Stimulated activated CD4-positive, alpha-beta T cell treated with anti-CD3 and anti-CD28 coated beads, Interleukin-1b, Interleukin-23, amount 100 ng/mL, for 4 hours (primary cell): ENCODE results near the gene PHPT1.

Source experiments
- DNase-seq, 2 donors: peaks; one replicate each; pipeline ENCODE4 v3.0.0-alpha.2; 2020; ENCODE audit warnings: low read depth in 2 of 2

The PHPT1 gene

DNA sequence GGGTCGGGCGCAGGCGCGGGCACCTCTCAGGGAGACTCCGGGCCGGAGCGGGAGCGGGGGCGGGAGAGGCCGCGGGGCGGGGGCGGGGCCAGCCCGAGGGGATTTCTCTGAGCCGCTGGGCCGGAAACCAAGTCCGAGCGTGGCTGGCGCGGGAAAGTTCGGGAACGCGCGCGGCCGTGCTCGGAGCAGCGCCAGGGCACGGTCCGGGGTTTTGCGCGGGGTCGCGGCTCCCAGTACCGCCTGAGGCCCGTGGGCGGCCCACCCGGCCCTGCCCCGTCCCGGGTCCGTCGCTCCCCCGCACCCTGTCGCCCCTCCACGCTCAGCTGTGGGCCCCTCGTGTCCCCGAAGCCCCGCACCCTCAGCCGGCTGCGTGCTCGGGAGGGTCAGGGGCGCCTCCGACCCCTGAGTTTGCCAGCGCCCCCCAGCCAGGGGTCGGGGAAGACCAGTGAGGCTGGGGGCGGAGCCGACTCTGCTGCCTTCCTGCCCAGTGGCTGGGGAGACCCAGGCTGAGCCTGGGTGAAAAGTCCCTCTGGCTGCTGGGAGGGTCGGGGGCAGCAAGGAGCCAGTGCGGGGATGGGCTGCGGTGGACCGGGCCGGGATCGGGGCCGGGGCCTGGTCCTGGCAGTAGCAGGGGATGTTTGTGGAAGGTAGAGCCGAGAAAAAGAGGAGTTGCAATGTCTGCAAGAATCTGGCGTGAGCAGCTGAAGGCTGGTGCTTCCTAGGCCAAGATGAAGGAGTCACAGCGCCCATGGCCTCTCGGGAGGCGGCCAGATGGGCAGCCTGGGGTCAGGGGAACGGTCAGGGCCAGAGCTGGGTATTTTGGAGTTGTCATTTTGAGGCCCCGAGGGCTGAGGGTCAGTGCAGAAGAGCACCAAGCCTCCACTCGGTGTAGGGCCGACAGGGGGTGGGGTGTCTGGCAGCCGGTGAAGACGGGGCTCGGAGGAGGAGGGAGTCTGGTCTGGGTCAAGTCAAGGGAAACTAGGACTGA is 37.7 kb downstream of the PHPT1 start:
- peak in 1 of 2 donors; percentile 39 for DNase-seq

GRCh38 chr9:136888454-136888853 is 39.2 kb downstream of the PHPT1 start:
- no peak for DNase-seq

DNA sequence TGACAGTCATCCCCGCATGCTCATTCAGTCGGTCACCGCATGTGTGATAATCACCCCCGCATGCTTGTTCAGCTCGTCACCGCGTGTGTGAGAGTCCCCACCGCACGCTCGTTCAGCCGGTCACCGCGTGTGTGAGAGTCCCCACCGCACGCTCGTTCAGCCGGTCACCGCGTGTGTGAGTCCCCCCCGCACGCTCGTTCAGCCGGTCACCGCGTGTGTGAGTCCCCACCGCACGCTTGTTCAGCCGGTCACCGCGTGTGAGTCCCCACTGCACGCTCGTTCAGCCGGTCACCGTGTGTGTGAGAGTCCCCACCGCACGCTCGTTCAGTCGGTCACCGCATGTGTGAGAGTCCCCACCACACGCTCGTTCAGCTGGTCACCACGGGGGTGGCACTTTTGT is 40.6 kb downstream of the PHPT1 start:
- DNase-seq = no peak

DNA sequence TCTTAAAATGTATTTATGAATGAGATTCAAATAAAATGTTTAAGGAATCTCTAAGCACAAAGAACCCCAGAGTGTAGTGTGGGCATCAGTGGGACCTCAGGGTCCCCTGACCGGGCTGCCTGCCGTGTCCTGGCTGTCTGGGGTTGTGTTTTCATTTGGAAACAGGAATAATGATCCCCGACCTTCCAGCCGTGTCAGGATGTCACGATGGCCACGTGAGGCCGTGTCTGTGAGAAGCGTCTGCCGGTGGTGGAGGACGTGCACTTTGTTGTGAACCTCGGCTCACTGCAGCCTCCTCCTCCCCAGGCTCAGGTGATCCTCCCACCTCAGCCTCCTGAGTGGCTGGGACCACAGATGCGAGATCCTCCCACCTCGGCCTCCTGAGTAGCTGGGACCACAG is 41.5 kb downstream of the PHPT1 start:
- DNase-seq = no peak

- DNase-seq = no peak
Observed at GRCh38 chr9:136896027-136896426, 46.8 kb downstream of the PHPT1 start.

- DNase-seq = no peak
Observed at GRCh38 chr9:136898483-136899100, 49.4 kb downstream of the PHPT1 start.

- DNase-seq = no peak
Observed at GRCh38 chr9:136899196-136899595, 50.0 kb downstream of the PHPT1 start.

DNA sequence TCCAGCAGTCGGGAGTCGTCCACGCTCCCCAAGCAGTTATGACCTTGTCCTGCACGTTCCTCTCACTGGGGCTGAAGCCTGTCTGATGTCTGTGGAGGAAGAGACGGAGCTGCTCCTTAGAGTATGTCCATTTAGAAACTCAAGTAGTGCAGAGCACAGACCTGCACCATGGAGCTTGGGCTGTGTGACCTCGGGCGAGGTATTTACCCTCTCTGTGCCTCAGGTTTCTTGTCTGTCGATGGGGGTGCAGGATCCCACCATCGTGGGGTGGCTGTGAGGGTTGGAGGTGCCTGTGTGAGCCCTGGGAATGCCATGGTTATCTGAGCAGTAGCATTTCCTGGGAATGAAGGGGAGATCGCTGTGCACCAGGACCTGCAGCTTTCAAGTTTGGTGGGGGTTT is 51.3 kb downstream of the PHPT1 start:
- no peak for DNase-seq
